Neural cell (in vitro differentiated cells): Measurements from ENCODE around the gene GZMA. TPM values are rescaled to one million over a fixed set of nuclear protein-coding genes. Genes with fewer than 3 reads are reported as not detected.
A peak's percentile ranks its signal among the peaks of the same experiment; 100 is the strongest.

Experiments used
- H2AFZ ChIP-seq: fragments of 200-600, 300-800 bp; sonication (generic), shearing (Covaris generic); 2 replicates; pipeline ENCODE4 v1.6.0; 2014; ENCODE audit warnings: low read depth, mild to moderate bottlenecking, antibody characterized with exemption, low read length, moderate library complexity
- H3F3A ChIP-seq: fragments of 200-600 bp; shearing (Covaris generic); 2 replicates; pipeline ENCODE4 v1.6.1; 2016; ENCODE audit warnings: mild to moderate bottlenecking, moderate library complexity, mixed read lengths, antibody characterized with exemption, low read length; ENCODE audit not compliant: insufficient read depth, poor library complexity, severe bottlenecking
- H3K27ac ChIP-seq: fragments of 200-600, 300-800 bp; sonication (generic), shearing (Covaris generic); 2 replicates; pipeline ENCODE4 v1.5.1; 2014; ENCODE audit warnings: mild to moderate bottlenecking, low read length, moderate library complexity
- H3K27me3 ChIP-seq: fragments of 300-800, 200-600 bp; sonication (generic), shearing (Covaris generic); 2 replicates; pipeline ENCODE4 v1.6.0; 2014; ENCODE audit warnings: mild to moderate bottlenecking, low read depth, low read length, moderate library complexity; ENCODE audit not compliant: insufficient read depth
- H3K36me3 ChIP-seq: fragments of 300-800, 200-600 bp; sonication (generic), shearing (Covaris generic); 2 replicates; pipeline ENCODE4 v1.5.1; 2014; ENCODE audit warnings: mild to moderate bottlenecking, antibody characterized with exemption, low read length, moderate library complexity; ENCODE audit not compliant: insufficient read depth
- H3K4me2 ChIP-seq: fragments of 300-800, 200-600 bp; sonication (generic), shearing (Covaris generic); 2 replicates; pipeline ENCODE4 v1.6.0; 2014; ENCODE audit warnings: mild to moderate bottlenecking, low read length
- H3K4me3 ChIP-seq: fragments of 300-800, 200-600 bp; sonication (generic), shearing (Covaris generic); 2 replicates; pipeline ENCODE4 v1.5.1; 2014; ENCODE audit warnings: mild to moderate bottlenecking, low read length, moderate library complexity
- H3K79me2 ChIP-seq: fragments of 200-600 bp; shearing (Covaris generic); replicated peaks from 2 replicates; pipeline ENCODE4 v1.6.0; 2014; ENCODE audit warnings: mild to moderate bottlenecking, low read length, moderate library complexity; ENCODE audit not compliant: insufficient read depth
- H3K9ac ChIP-seq: fragments of 300-800, 200-600 bp; sonication (generic), shearing (Covaris generic); 2 replicates; pipeline ENCODE4 v1.6.1; 2016; ENCODE audit warnings: mild to moderate bottlenecking, low read length, mixed read lengths
- H3K9me2 ChIP-seq: fragments of 200-600 bp; shearing (Covaris generic); 2 replicates; pipeline ENCODE4 v1.6.1; 2016; ENCODE audit warnings: mild to moderate bottlenecking, low read length, mixed read lengths; ENCODE audit not compliant: insufficient read depth
- H3K9me3 ChIP-seq: fragments of 200-600, 300-800 bp; sonication (generic), shearing (Covaris generic); 2 replicates; pipeline ENCODE4 v1.6.1; 2016; ENCODE audit warnings: mild to moderate bottlenecking, mixed run types, low read length, moderate library complexity, mixed read lengths
- H4K20me1 ChIP-seq: fragments of 200-600 bp; shearing (Covaris generic); 2 replicates; pipeline ENCODE4 v1.6.1; 2016; ENCODE audit warnings: mild to moderate bottlenecking, mixed run types; ENCODE audit not compliant: insufficient read depth
- CTCF ChIP-seq: fragments of 450-650 bp; IDR thresholded peaks from 2 replicates; pipeline ENCODE4 v1.5.1; 2014; ENCODE audit warnings: antibody characterized with exemption, mild to moderate bottlenecking, moderate library complexity; ENCODE audit not compliant: poor library complexity, severe bottlenecking
- EP300 ChIP-seq: fragments of 450-650 bp; conservative IDR thresholded peaks from 2 replicates; pipeline ENCODE4 v1.6.1; 2014; ENCODE audit warnings: antibody characterized with exemption, mild to moderate bottlenecking, moderate library complexity; ENCODE audit not compliant: poor library complexity, severe bottlenecking
- EZH2 ChIP-seq: fragments of 200-600, 300-800 bp; shearing (Covaris generic), sonication (generic); IDR thresholded peaks from 2 replicates; pipeline ENCODE4 v1.6.1; 2014; ENCODE audit warnings: antibody characterized with exemption, low read length, borderline replicate concordance, mild to moderate bottlenecking; ENCODE audit not compliant: insufficient read depth, poor library complexity, severe bottlenecking
- MXI1 ChIP-seq: fragments of 450-650 bp; conservative IDR thresholded peaks from 2 replicates; pipeline ENCODE4 v1.6.1; 2014; ENCODE audit warnings: antibody characterized with exemption, mild to moderate bottlenecking; ENCODE audit not compliant: poor library complexity, severe bottlenecking
- POLR2AphosphoS5 ChIP-seq: IDR thresholded peaks from 2 replicates; pipeline ENCODE4 v1.6.1; 2012
- RAD21 ChIP-seq: fragments of 450-650 bp; conservative IDR thresholded peaks from 2 replicates; pipeline ENCODE4 v1.6.1; 2014; ENCODE audit warnings: antibody characterized with exemption, mild to moderate bottlenecking, moderate library complexity
- REST ChIP-seq: IDR thresholded peaks from 2 replicates; pipeline ENCODE4 v1.6.1; 2012; ENCODE audit warnings: borderline replicate concordance
- SMC3 ChIP-seq: fragments of 450-650 bp; conservative IDR thresholded peaks from 2 replicates; pipeline ENCODE4 v1.6.1; 2014; ENCODE audit warnings: antibody characterized with exemption, mild to moderate bottlenecking, moderate library complexity; ENCODE audit not compliant: poor library complexity
- polyA plus RNA-seq: library from polyadenylated mRNA; depleted of rRNA; stranded (reverse); fragments of >200 nt; gene quantifications from 2 replicates; pipeline ENCODE4 v1.2.3, GENCODE V29; 2014

GZMA gene
- polyA plus RNA-seq, 1 donor from 2014 or later, result not detected

- Histone ChIP-seq H3K27me3 (no peaks in the 10 kb centered on the region), H3K4me2 (peak overlapping the region; percentile 71), H4K20me1 (no peaks in the 10 kb centered on the region), H3K9me3 (no peaks in the 10 kb centered on the region), H3K4me3 (peak overlapping the region; percentile 41), H2AFZ (peak overlapping the region; percentile 60), H3K9ac (peak overlapping the region; percentile 63), H3K79me2 (no peaks in the 10 kb centered on the region), H3F3A (peaks cover 5% of the 10 kb centered on the region), H3K27ac (peak overlapping the region; percentile 99), H3K36me3 (no peaks in the 10 kb centered on the region), H3K9me2 (no peaks in the 10 kb centered on the region)
- TF ChIP-seq RAD21 (peak; percentile 39), CTCF (peak; percentile 16), EZH2 (no peak), REST (peak; percentile 84), EP300 (peak; percentile 94), SMC3 (peak; percentile 35), POLR2AphosphoS5 (peak; percentile 85), MXI1 (no peak)
Measured at GRCh38 chr5:55110217-55110616, 7.8 kb downstream of the GZMA start.

GRCh38 chr5:55113327-55113726, 10.9 kb downstream of the GZMA start:
- Histone ChIP-seq H3K9me3 (no peaks in the 10 kb centered on the region), H3K36me3 (no peaks in the 10 kb centered on the region), H3K9ac (no peak overlapping the region), H3K4me3 (no peak overlapping the region), H3K27me3 (no peaks in the 10 kb centered on the region), H4K20me1 (no peaks in the 10 kb centered on the region), H3K27ac (no peak overlapping the region), H3F3A (peaks cover 5% of the 10 kb centered on the region), H2AFZ (no peak overlapping the region), H3K9me2 (no peaks in the 10 kb centered on the region), H3K4me2 (no peak overlapping the region), H3K79me2 (no peaks in the 10 kb centered on the region)
- no peak for TF ChIP-seq CTCF
- TF ChIP-seq SMC3, result no peak
- TF ChIP-seq EP300, result no peak
- TF ChIP-seq MXI1, result no peak
- no peak for TF ChIP-seq RAD21
- TF ChIP-seq REST, result no peak
- no peak for TF ChIP-seq POLR2AphosphoS5
- TF ChIP-seq EZH2, result no peak
